ENCODE data around the gene HTR4.
"Not testable (repeated sequence)": the region's sequence is repeated elsewhere in the genome, so short reads cannot be mapped to it uniquely, and the experiment has no call there.

The HTR4 gene

DNA sequence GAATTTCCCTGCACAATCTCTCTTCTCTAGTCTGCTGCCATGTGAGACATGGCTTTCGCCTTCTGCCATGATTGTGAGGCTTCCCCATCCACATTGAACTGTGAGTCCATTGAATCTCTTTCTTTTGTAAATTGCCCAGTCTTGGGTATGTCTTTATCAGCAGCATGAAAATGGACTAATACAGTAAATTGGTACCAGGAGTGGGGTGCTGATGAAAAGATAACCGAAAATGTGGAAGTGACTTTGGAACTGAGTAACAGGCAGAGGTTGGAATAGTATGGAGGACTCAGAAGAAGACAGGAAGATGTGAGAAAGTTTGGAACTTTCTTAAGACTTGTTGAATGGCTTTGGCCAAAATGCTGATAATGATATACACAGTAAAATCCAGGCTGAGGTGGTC lies 124.9 kb downstream of the HTR4 start:
- not testable (repeated sequence) for DNase-seq (ENCODE audit: low spot score)

GRCh38 chr5:148524721-148525120 lies 129.6 kb downstream of the HTR4 start:
- DNase-seq (ENCODE audit: low spot score) = no peak

GRCh38 chr5:148523139-148523538 lies 131.2 kb downstream of the HTR4 start:
- no peak for DNase-seq (ENCODE audit: low spot score)

GRCh38 chr5:148515460-148515859 lies 138.9 kb downstream of the HTR4 start:
- no peak for DNase-seq (ENCODE audit: low spot score)

- no peak for DNase-seq (ENCODE audit: low spot score)
These were observed 140.0 kb downstream of the HTR4 start for GRCh38 chr5:148514344-148514743.

GRCh38 chr5:148512498-148512897 lies 141.8 kb downstream of the HTR4 start:
- no peak for DNase-seq (ENCODE audit: low spot score)

- DNase-seq (ENCODE audit: low spot score) = no peak
These were observed 142.4 kb downstream of the HTR4 start for GRCh38 chr5:148511810-148512347.

DNA sequence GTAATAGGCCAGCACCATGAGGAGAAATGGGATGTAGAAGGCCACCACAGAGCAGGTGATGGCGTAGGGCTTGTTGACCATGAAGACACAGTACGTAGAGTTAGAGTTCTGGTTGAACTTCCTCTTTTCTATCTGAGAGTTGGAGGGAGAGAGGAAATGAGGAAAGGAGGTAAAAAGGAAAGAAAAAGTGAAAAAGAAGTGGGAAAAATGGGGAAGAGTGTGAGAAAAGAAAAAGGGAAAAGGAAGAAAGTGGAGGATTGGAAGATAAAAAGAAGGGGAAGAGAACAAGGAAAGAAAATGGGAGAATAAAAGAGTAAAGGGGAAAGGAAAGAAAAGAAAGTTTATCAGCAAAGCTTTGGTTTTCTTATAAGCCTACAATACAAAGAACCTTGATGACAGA lies 144.4 kb downstream of the HTR4 start:
- no peak for DNase-seq (ENCODE audit: low spot score)

- DNase-seq (ENCODE audit: low spot score) = no peak
These were observed 146.7 kb downstream of the HTR4 start for GRCh38 chr5:148507648-148508047.

DNA sequence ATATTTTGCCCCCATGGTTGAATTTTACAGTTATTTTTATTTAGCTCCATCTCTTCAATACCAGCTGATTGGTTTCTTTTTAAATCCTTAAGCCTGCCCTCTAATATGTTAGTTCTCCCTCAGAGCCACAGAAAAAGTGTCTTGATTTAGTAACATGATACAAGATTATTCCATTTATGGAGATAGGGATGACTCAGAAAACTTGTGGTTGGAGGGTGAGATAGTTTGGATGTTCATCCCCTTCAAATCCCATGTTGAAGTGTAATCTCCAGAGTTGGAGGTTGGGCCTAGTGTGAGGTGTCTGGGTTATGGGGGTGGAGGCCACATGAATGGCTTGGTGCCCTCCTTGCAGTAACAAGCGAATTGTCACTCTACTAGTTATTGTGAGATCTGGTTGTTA lies 154.9 kb downstream of the HTR4 start:
- DNase-seq (ENCODE audit: low spot score) = no peak

DNA sequence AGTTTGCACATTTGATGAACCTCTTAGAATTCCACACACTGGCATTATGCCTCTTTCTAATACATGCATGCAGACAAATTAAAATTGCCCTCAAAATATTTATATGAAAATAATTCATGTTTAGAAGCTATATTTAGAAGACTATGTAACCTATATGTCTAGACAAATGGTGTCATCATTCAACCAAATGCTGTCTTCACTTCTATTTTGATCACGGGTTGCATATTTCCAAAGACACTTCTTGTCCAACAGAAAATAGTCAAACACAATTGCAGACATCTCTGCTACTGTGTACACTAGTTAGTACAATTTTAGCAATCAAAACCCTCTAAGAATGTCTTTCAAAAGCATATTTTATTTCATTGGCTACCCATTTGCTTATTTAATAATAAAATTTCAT lies 156.6 kb downstream of the HTR4 start:
- no peak for DNase-seq (ENCODE audit: low spot score)

- no peak for DNase-seq (ENCODE audit: low spot score)
These were observed 162.0 kb downstream of the HTR4 start for GRCh38 chr5:148492351-148492750.

GRCh38 chr5:148491793-148492184 lies 162.5 kb downstream of the HTR4 start:
- no peak for DNase-seq (ENCODE audit: low spot score)

GRCh38 chr5:148491015-148491792 lies 163.1 kb downstream of the HTR4 start:
- no peak for DNase-seq (ENCODE audit: low spot score)

GRCh38 chr5:148488757-148489156 lies 165.6 kb downstream of the HTR4 start:
- no peak for DNase-seq (ENCODE audit: low spot score)

DNA sequence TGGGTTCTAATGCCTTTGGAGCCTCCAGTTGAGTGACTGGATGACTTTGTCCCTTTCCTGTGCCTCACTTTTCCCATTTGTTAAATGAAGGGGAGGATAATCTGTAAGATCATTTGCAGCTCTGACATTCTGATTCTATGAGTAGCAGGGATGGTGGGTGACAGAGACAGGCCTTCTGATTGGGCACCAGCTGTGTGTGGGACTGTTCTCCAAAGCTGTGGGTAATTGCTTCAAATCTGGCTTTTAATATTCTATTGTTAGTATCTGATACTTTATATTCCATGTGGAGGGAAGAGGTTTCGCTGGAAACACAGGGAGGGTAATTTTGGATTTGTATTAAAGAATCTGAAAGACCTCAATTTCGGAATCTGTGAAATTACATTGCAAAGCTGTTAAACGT lies 167.9 kb downstream of the HTR4 start:
- no peak for DNase-seq (ENCODE audit: low spot score)

- no peak for DNase-seq (ENCODE audit: low spot score)
These were observed 169.7 kb downstream of the HTR4 start for GRCh38 chr5:148484651-148485050.

DNA sequence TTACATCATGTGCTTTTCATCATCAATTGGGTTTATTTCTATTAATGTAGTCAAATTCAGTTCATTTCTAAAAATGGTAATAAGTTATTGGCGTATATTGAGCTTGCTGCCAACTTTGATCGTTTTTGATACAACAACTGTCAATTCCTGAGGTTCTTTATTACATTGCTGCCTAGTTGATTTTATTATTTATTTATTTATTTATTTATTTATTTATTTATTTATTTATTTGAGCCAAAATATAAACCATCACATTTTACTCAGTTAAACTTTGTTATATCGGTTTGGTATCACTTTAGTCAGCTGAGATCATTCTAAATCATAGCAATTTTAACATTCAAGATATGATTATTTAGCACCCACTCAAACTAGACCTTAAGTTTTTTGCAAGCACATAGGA lies 170.6 kb downstream of the HTR4 start:
- no peak for DNase-seq (ENCODE audit: low spot score)

- peak; percentile 45 for DNase-seq (ENCODE audit: low spot score)
These were observed 171.4 kb downstream of the HTR4 start for GRCh38 chr5:148482697-148483462.

DNA sequence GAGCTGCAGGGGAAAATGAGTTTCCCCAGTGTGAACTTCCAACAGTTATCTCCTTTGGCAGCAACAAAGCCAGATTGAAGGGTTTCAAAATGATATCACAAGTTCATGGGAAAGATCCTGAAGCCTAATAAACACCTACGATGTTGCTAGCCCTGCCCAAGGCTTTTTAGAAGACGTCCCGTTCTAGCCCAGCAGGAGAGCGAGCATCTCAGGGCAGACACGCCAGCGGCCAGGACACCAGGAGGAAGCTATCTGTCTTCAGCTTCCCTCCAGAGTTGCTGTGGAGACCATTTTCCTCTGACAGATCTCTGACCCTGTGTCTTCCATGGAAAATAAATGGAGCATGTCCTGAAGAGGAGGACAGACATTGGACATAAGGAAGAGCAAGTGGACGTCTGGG lies 172.1 kb downstream of the HTR4 start:
- DNase-seq (ENCODE audit: low spot score) = no peak

- DNase-seq (ENCODE audit: low spot score) = no peak
These were observed 176.9 kb downstream of the HTR4 start for GRCh38 chr5:148477429-148477828.

DNA sequence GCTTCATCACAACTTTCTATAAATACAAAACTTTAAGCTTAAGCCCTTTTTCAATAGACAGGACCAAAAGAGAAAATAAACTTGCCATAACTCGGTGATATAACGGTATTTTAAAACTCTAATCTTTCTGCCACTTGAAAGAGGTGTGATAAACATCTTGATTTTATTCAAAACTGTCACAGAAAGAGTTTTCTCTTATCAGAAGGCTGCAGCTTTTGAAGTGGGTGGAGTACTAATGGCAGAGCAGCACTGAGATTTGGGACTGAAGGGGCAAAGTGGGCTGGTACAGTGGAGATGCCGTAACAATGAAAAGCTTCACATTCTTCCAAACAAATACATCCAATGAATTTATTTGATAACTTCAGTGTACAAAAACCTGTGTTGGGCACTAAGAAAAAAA lies 178.0 kb downstream of the HTR4 start:
- no peak for DNase-seq (ENCODE audit: low spot score)

GRCh38 chr5:148474025-148474511 lies 180.3 kb downstream of the HTR4 start:
- no peak for DNase-seq (ENCODE audit: low spot score)

Data from CD4-positive, alpha-beta T cell treated with Interleukin-15 for 4 hours (primary cell).